ENCODE results near the gene PPP2R5A.

- TF ChIP-seq EZH2 (IDR thresholded peaks at IDR 0.05): no peak
- no peak for TF ChIP-seq POLR2AphosphoS5 (IDR thresholded peaks at IDR 0.05; ENCODE audit: borderline replicate concordance, low read depth, low read length)
- no peak for TF ChIP-seq FOXP2 (optimal IDR thresholded peaks at IDR 0.05; ENCODE audit: control extremely low read depth, extremely low read length, insufficient read depth)
Measured at GRCh38 chr1:212367474-212368072, 82.4 kb downstream of the PPP2R5A start.

All from SK-N-MC (cell line).